NB4 (cell line): Measurements from ENCODE around the gene TMCO4.

ENCODE experiments used
- CTCF ChIP-seq: IDR thresholded peaks from one replicate; pipeline ENCODE4 v1.5.1; 2012; ENCODE audit warnings: low read depth, low read length
- MAX ChIP-seq: IDR thresholded peaks from 2 replicates; pipeline ENCODE4 v1.6.1; 2011; ENCODE audit warnings: low read depth, low read length
- MYC ChIP-seq: IDR thresholded peaks from 2 replicates; pipeline ENCODE4 v1.6.1; 2011; ENCODE audit warnings: low read depth, low read length
- POLR2A ChIP-seq: IDR thresholded peaks from 2 replicates; pipeline ENCODE4 v1.6.1; 2011; ENCODE audit warnings: mild to moderate bottlenecking; ENCODE audit not compliant: insufficient read length; ENCODE audit errors: extremely low read depth

GRCh38 chr1:19698181-19698580 lies 101.5 kb downstream of the TMCO4 start:
- no peak for TF ChIP-seq CTCF
- TF ChIP-seq POLR2A = no peak
- no peak for TF ChIP-seq MYC
- no peak for TF ChIP-seq MAX
